ENCODE results near the gene KCNK3.

DNA sequence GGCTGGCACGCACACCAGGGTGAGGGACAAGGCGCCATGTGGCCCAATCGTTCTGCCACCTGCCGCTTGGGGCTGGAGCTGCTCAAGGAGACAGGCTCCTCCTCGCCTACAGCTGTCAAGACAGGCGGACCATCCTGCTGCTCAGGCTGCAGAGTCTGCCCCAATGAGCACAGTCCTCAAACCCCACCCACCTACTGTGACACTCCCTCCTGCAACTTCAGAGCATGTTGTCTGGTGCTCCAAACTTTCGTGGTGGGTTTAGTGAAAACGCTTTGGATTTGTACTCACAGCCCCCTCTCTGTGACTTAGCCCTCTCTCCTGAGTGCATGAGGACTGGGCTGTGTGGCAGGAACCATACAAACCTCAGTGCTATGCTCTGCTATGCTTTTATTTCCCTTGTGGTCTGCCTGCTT lies 48.4 kb downstream of the KCNK3 start:
- TF ChIP-seq POLR2AphosphoS5 (IDR thresholded peaks at IDR 0.05), result no peak
- TF ChIP-seq, protein P1, sequence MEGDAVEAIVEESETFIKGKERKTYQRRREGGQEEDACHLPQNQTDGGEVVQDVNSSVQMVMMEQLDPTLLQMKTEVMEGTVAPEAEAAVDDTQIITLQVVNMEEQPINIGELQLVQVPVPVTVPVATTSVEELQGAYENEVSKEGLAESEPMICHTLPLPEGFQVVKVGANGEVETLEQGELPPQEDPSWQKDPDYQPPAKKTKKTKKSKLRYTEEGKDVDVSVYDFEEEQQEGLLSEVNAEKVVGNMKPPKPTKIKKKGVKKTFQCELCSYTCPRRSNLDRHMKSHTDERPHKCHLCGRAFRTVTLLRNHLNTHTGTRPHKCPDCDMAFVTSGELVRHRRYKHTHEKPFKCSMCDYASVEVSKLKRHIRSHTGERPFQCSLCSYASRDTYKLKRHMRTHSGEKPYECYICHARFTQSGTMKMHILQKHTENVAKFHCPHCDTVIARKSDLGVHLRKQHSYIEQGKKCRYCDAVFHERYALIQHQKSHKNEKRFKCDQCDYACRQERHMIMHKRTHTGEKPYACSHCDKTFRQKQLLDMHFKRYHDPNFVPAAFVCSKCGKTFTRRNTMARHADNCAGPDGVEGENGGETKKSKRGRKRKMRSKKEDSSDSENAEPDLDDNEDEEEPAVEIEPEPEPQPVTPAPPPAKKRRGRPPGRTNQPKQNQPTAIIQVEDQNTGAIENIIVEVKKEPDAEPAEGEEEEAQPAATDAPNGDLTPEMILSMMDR (IDR thresholded peaks at IDR 0.05), result peak in 2 of 4 experiments; percentile 9 to 12
